ENCODE results near the gene CAMSAP3.
A peak's percentile ranks its signal among the peaks of the same experiment; 100 is the strongest.

CAMSAP3 gene

DNA sequence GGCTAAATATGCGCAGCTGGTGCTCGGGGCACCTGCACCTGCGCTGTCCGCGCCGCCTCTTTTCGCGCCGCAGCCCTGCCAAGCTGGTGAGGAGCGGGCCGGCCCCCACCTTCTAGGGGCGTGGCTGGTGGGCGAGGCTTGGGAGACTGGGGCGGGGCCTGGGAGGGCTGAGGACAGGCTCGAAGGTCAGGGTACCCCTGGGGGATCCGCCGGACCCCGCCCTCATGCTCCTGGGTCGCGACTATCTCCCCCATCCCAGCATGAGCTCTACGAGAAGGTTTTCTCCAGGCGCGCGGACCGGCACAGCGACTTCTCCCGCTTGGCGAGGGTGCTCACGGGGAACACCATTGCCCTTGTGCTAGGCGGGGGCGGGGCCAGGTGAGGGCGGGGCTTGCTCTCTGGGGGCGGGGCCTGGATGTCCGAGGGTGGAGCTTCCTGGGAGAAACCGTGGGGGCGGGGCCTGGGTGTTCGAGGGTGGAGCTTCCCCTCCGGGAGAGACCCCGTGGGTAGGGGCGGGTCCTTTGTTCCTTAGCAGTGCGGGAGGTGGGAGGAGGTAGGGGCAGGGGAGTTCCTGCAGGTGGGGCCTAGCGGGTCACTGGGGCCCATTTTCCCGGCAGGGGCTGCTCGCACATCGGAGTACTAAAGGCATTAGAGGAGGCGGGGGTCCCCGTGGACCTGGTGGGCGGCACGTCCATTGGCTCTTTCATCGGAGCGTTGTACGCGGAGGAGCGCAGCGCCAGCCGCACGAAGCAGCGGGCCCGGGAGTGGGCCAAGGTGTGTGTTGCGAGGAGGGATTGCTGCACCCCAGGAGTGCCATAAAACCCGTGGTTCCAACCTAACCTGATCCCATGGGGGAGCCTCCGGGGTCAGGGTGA, 40.4 kb upstream of the CAMSAP3 start:
- peaks cover 6% of the 10 kb centered on the region; the same call in 1 of the 2 replicates for H3K4me1 ChIP-seq (ENCODE audit: control insufficient read depth, insufficient read depth, low read length)
- peak overlapping the region; percentile 64; the same call in 1 of the 2 replicates for H3K4me3 ChIP-seq (ENCODE audit: low read depth, low read length)
- no peak overlapping the region for H3K27ac ChIP-seq (ENCODE audit: low read depth, low read length)
- H3K9me3 ChIP-seq (ENCODE audit: control insufficient read depth, insufficient read depth, low read length): no peaks in the 10 kb centered on the region
- H3K36me3 ChIP-seq (ENCODE audit: control insufficient read depth, insufficient read depth, low read length): peaks cover 48% of the 10 kb centered on the region
- no peak overlapping the region for H3K9ac ChIP-seq (ENCODE audit: low read depth, low read length)
- no peaks in the 10 kb centered on the region for H3K27me3 ChIP-seq (ENCODE audit: control insufficient read depth, insufficient read depth, low read length)

DNA sequence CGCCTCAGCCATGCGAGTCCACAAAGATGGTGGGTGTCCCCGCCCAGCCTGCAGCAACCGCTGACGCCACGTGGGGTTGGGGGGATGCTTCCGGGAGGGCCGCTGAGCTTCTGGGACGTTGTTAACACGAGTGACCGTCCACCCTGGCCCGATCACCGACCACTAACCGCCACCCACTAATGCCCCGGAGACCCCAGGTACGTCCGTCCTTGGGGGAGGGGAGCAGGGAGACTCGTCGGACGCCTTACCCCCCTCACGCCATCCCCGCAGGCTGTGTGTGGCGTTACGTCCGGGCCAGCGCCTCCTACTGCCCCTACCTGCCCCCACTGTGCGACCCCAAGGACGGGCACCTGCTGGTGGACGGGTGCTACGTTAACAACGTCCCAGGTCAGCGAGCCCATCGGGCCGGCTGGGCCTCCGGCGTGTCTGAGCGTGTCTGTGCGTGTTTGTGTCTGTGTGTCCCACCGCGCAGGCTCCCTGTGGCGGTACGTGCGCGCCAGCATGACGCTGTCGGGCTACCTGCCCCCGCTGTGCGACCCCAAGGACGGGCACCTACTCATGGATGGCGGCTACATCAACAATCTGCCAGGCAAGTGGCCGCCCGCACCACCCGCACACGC, 38.9 kb upstream of the CAMSAP3 start:
- Histone ChIP-seq H3K27me3 (ENCODE audit: control insufficient read depth, insufficient read depth, low read length) (no peaks in the 10 kb centered on the region), H3K4me3 (ENCODE audit: low read depth, low read length) (no peak overlapping the region), H3K9ac (ENCODE audit: low read depth, low read length) (no peak overlapping the region), H3K9me3 (ENCODE audit: control insufficient read depth, insufficient read depth, low read length) (no peaks in the 10 kb centered on the region), H3K36me3 (ENCODE audit: control insufficient read depth, insufficient read depth, low read length) (peaks cover 54% of the 10 kb centered on the region), H3K4me1 (ENCODE audit: control insufficient read depth, insufficient read depth, low read length) (no peaks in the 10 kb centered on the region; the same call in 1 of the 2 replicates), H3K27ac (ENCODE audit: low read depth, low read length) (no peak overlapping the region)

DNA sequence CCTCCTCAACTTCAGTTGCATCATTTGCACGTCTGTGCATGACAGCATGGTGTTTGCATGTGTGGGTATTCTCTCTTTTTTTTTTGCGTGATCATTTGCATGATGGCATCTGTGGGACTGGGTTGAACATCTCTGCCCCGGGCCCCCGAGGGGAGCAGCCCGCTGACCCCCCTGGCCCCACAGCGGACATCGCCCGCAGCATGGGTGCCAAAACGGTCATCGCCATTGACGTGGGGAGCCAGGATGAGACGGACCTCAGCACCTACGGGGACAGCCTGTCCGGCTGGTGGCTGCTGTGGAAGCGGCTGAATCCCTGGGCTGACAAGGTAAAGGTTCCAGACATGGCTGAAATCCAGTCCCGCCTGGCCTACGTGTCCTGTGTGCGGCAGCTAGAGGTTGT, 37.0 kb upstream of the CAMSAP3 start:
- Histone ChIP-seq H3K36me3 (ENCODE audit: control insufficient read depth, insufficient read depth, low read length) (peaks cover 49% of the 10 kb centered on the region), H3K27me3 (ENCODE audit: control insufficient read depth, insufficient read depth, low read length) (no peaks in the 10 kb centered on the region), H3K9me3 (ENCODE audit: control insufficient read depth, insufficient read depth, low read length) (no peaks in the 10 kb centered on the region), H3K9ac (ENCODE audit: low read depth, low read length) (no peak overlapping the region), H3K27ac (ENCODE audit: low read depth, low read length) (no peak overlapping the region), H3K4me3 (ENCODE audit: low read depth, low read length) (no peak overlapping the region), H3K4me1 (ENCODE audit: control insufficient read depth, insufficient read depth, low read length) (no peaks in the 10 kb centered on the region; the same call in 1 of the 2 replicates)

DNA sequence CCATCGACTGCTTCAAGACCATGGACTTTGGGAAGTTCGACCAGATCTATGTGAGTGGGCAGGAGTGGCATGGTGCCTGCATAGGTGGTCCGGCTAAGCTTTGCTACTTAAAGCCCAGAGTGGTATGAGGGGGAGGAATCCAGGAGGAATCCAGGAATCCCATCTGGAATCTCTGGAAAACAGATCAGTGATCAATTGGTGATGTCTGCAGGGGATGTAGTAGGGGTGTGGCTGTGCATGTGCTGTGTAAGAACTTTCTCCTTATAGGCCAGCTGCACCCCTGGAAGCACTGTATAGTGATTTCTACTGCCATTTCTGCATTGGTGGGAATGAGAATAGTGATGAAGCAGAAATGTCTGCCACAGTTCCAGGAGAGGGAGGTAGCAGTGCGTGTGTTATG, 36.6 kb upstream of the CAMSAP3 start:
- Histone ChIP-seq H3K4me1 (ENCODE audit: control insufficient read depth, insufficient read depth, low read length) (no peaks in the 10 kb centered on the region; the same call in 1 of the 2 replicates), H3K4me3 (ENCODE audit: low read depth, low read length) (no peak overlapping the region), H3K9ac (ENCODE audit: low read depth, low read length) (no peak overlapping the region), H3K36me3 (ENCODE audit: control insufficient read depth, insufficient read depth, low read length) (peaks cover 48% of the 10 kb centered on the region), H3K9me3 (ENCODE audit: control insufficient read depth, insufficient read depth, low read length) (no peaks in the 10 kb centered on the region), H3K27me3 (ENCODE audit: control insufficient read depth, insufficient read depth, low read length) (no peaks in the 10 kb centered on the region), H3K27ac (ENCODE audit: low read depth, low read length) (no peak overlapping the region)

DNA sequence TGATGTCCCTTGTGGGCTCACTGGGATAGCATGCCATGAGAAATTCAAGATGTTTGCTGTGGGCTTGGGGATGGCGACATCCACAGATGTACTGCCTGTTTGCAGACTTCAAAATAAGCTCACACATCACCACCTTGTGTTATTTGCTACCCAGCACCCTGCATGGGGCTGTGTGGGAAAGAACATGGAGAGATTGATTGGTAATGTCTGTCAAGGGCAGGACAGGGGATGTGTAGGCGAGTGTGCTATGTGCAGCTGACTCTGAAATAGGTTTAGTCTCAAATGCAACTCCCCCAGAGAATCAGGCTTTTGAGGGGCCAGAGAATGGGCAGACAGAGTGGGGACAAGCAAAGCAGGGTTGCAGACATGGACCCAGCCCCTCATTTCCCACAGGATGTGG, 35.4 kb upstream of the CAMSAP3 start:
- no peak overlapping the region for H3K4me3 ChIP-seq (ENCODE audit: low read depth, low read length)
- H3K36me3 ChIP-seq (ENCODE audit: control insufficient read depth, insufficient read depth, low read length): peaks cover 42% of the 10 kb centered on the region
- no peaks in the 10 kb centered on the region; the same call in 1 of the 2 replicates for H3K4me1 ChIP-seq (ENCODE audit: control insufficient read depth, insufficient read depth, low read length)
- H3K27me3 ChIP-seq (ENCODE audit: control insufficient read depth, insufficient read depth, low read length): no peaks in the 10 kb centered on the region
- no peak overlapping the region for H3K9ac ChIP-seq (ENCODE audit: low read depth, low read length)
- H3K9me3 ChIP-seq (ENCODE audit: control insufficient read depth, insufficient read depth, low read length): no peaks in the 10 kb centered on the region
- H3K27ac ChIP-seq (ENCODE audit: low read depth, low read length): no peak overlapping the region

DNA sequence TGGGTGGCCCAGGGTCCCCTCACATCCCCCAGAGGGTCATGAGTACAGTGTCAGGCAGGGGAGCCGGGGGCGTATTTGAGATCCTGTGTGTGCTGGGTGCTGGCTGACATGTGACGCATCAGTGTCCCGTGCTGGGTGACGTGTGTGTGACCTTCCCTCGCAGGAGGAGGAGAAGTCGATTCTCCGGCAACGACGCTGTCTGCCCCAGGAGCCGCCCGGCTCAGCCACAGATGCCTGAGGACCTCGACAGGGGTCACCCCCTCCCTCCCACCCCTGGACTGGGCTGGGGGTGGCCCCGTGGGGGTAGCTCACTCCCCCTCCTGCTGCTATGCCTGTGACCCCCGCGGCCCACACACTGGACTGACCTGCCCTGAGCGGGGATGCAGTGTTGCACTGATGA, 34.3 kb upstream of the CAMSAP3 start:
- H3K4me1 ChIP-seq (ENCODE audit: control insufficient read depth, insufficient read depth, low read length): no peaks in the 10 kb centered on the region
- no peak overlapping the region for H3K9ac ChIP-seq (ENCODE audit: low read depth, low read length)
- peaks cover 39% of the 10 kb centered on the region for H3K36me3 ChIP-seq (ENCODE audit: control insufficient read depth, insufficient read depth, low read length)
- H3K4me3 ChIP-seq (ENCODE audit: low read depth, low read length): no peak overlapping the region
- H3K27ac ChIP-seq (ENCODE audit: low read depth, low read length): no peak overlapping the region
- no peaks in the 10 kb centered on the region for H3K27me3 ChIP-seq (ENCODE audit: control insufficient read depth, insufficient read depth, low read length)
- H3K9me3 ChIP-seq (ENCODE audit: control insufficient read depth, insufficient read depth, low read length): no peaks in the 10 kb centered on the region

DNA sequence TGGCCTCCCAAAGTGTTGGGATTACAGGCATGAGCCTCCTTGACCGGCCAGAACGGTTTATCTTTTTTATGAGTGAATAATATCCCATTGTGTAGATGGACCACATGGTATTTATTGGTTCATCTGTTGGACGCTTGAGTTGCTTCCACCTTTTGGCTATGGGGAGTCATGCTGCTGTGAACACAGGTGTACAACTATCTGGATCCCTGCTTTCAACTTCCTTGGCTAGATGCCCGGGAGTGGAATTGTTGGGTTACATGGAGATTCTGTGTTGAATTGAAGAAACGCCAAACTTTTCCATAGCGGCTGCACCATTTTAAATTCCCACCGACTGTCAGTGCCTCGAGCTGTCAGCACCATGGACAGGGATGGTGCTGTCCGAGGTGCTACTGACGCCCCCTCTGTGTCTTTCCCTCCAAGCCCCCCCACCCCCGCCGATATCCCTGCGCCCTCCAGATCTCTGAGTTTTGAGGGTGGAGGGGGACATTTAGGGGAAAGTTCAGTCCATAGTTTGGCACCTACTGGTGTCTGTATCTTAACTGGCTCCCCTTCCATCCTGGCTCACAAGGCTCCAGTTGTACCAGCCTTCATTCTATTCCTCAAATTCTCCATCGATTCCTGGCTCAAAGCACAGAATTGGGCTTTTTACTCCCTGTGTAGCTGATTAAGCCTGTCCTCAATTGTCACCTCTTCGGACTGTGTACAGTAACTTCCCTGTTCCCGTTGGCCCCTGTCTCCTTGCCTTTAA, 32.8 kb upstream of the CAMSAP3 start:
- Histone ChIP-seq H3K27ac (ENCODE audit: low read depth, low read length) (no peak overlapping the region), H3K9me3 (ENCODE audit: control insufficient read depth, insufficient read depth, low read length) (no peaks in the 10 kb centered on the region), H3K9ac (ENCODE audit: low read depth, low read length) (no peak overlapping the region), H3K4me3 (ENCODE audit: low read depth, low read length) (no peak overlapping the region), H3K4me1 (ENCODE audit: control insufficient read depth, insufficient read depth, low read length) (no peaks in the 10 kb centered on the region), H3K27me3 (ENCODE audit: control insufficient read depth, insufficient read depth, low read length) (no peaks in the 10 kb centered on the region), H3K36me3 (ENCODE audit: control insufficient read depth, insufficient read depth, low read length) (peaks cover 26% of the 10 kb centered on the region)

DNA sequence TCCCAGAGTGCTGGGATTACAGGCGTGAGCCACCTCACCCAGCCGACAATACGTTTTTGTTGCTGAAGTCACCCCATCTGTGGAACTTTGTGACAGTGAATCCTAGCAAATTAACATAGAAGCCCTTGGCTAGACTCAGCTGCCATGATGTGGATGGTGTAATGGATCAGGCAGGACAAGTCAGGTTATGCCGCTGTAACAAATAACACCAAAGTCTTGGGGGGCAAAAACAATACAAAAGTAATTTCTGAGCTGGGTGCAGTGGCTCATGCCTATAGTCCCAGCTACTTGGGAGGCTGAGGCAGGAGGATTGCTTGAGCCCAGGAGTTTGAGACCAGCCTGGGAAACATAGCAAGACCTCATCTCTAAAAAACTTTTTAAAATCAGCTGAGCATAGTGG, 30.8 kb upstream of the CAMSAP3 start:
- H3K4me3 ChIP-seq (ENCODE audit: low read depth, low read length): no peak overlapping the region
- peaks cover 8% of the 10 kb centered on the region; the same call in 1 of the 2 replicates for H3K36me3 ChIP-seq (ENCODE audit: control insufficient read depth, insufficient read depth, low read length)
- H3K27me3 ChIP-seq (ENCODE audit: control insufficient read depth, insufficient read depth, low read length): no peaks in the 10 kb centered on the region
- no peak overlapping the region for H3K9ac ChIP-seq (ENCODE audit: low read depth, low read length)
- H3K27ac ChIP-seq (ENCODE audit: low read depth, low read length): no peak overlapping the region
- no peaks in the 10 kb centered on the region for H3K4me1 ChIP-seq (ENCODE audit: control insufficient read depth, insufficient read depth, low read length)
- no peaks in the 10 kb centered on the region for H3K9me3 ChIP-seq (ENCODE audit: control insufficient read depth, insufficient read depth, low read length)

DNA sequence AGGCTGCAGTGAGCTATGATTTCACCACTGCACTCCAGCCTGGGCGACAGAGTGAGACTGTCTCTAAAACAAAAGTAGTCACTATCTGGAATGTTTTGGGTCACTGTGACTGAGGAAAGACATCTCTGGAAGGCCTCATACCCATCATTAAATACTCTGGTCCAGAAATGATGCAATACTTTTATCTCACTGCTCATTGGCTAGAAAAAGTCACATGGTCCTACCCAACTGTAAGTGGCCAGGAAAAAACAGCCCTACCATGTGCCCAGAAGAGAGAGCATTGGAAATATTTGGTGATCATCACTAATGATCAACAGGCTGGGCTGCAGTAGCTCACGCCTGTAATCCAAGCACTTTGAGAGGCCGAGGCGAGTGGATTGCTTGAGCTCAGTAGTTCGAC, 30.3 kb upstream of the CAMSAP3 start:
- no peak overlapping the region for H3K9ac ChIP-seq (ENCODE audit: low read depth, low read length)
- no peaks in the 10 kb centered on the region for H3K27me3 ChIP-seq (ENCODE audit: control insufficient read depth, insufficient read depth, low read length)
- peaks cover 5% of the 10 kb centered on the region; the same call in 1 of the 2 replicates for H3K36me3 ChIP-seq (ENCODE audit: control insufficient read depth, insufficient read depth, low read length)
- no peaks in the 10 kb centered on the region for H3K4me1 ChIP-seq (ENCODE audit: control insufficient read depth, insufficient read depth, low read length)
- H3K27ac ChIP-seq (ENCODE audit: low read depth, low read length): no peak overlapping the region
- no peak overlapping the region for H3K4me3 ChIP-seq (ENCODE audit: low read depth, low read length)
- no peaks in the 10 kb centered on the region for H3K9me3 ChIP-seq (ENCODE audit: control insufficient read depth, insufficient read depth, low read length)

DNA sequence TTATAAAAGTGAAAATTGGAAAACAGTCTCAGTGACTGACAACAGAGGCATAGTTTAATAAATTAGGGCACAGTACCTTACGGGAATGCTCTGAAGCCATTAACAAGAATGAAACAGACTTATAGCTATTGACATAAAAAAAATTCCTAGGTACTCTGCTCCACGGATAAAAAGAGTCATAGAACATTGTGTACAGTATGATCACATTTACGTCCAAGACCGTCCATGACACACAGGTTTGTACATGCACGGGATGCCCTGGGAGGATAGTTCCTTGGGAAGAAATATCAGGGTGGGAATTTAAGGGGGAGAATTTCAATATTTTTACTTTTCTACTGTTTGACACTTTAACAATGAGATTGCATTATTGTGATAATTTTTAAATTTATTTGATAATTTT, 24.9 kb upstream of the CAMSAP3 start:
- Histone ChIP-seq H3K9ac (ENCODE audit: low read depth, low read length) (no peak overlapping the region), H3K4me1 (ENCODE audit: control insufficient read depth, insufficient read depth, low read length) (no peaks in the 10 kb centered on the region), H3K27ac (ENCODE audit: low read depth, low read length) (no peak overlapping the region), H3K36me3 (ENCODE audit: control insufficient read depth, insufficient read depth, low read length) (no peaks in the 10 kb centered on the region), H3K4me3 (ENCODE audit: low read depth, low read length) (no peak overlapping the region), H3K9me3 (ENCODE audit: control insufficient read depth, insufficient read depth, low read length) (no peaks in the 10 kb centered on the region), H3K27me3 (ENCODE audit: control insufficient read depth, insufficient read depth, low read length) (no peaks in the 10 kb centered on the region)

All from HUES48 (cell line).